Measurements from ENCODE around the gene PANK1.

- no peak for TF ChIP-seq CTCF (IDR thresholded peaks at IDR 0.05; ENCODE audit: low read length)
- no peak for TF ChIP-seq EZH2 (optimal IDR thresholded peaks at IDR 0.05; ENCODE audit: low read depth, low read length)
- no peak for TF ChIP-seq EZH2phosphoT487 (IDR thresholded peaks at IDR 0.05; ENCODE audit: low read length)
Observed at GRCh38 chr10:89601728-89602361, 43.2 kb downstream of the PANK1 start.
